ENCODE measurements around the gene LMLN. TPM values are rescaled to one million over a fixed set of nuclear protein-coding genes. Genes with fewer than 3 reads are reported as not detected.
A peak's percentile ranks its signal among the peaks of the same experiment; 100 is the strongest.

Gene LMLN
- total and polyA plus RNA-seq, 12 donors, result 2.0 to 15.2 (median 10.6) TPM

GRCh38 chr3:197942956-197943556 lies 17.0 kb upstream of the LMLN start:
- Histone ChIP-seq H3K27ac (no peak overlapping the region), H3K4me3 (no peak overlapping the region), H3K4me1 (no peaks in the 10 kb centered on the region), H3K9me3 (no peaks in the 10 kb centered on the region), H3K27me3 (no peaks in the 10 kb centered on the region), H3K36me3 (peaks cover 0 to 14% (median 0%) of the 10 kb centered on the region in 9 donors)
- WGBS, 2 donors, result 42 to 50% methylated on average over 2 of the region's 2 CpGs
- TF ChIP-seq, protein P1, sequence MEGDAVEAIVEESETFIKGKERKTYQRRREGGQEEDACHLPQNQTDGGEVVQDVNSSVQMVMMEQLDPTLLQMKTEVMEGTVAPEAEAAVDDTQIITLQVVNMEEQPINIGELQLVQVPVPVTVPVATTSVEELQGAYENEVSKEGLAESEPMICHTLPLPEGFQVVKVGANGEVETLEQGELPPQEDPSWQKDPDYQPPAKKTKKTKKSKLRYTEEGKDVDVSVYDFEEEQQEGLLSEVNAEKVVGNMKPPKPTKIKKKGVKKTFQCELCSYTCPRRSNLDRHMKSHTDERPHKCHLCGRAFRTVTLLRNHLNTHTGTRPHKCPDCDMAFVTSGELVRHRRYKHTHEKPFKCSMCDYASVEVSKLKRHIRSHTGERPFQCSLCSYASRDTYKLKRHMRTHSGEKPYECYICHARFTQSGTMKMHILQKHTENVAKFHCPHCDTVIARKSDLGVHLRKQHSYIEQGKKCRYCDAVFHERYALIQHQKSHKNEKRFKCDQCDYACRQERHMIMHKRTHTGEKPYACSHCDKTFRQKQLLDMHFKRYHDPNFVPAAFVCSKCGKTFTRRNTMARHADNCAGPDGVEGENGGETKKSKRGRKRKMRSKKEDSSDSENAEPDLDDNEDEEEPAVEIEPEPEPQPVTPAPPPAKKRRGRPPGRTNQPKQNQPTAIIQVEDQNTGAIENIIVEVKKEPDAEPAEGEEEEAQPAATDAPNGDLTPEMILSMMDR (IDR thresholded peaks at IDR 0.05), result peak; percentile 31 to 82 (median 75)
- DNase-seq (no peak), ATAC-seq (peak in 2 of 8 donors; percentile 41)
- intact Hi-C loops (cut with DNase I), result loop anchor here in 7 of 10 donors (2.0 to 5.0 kb wide), 2 partner anchors 36 kb away; no protein-coding TSS in a partner anchor

DNA sequence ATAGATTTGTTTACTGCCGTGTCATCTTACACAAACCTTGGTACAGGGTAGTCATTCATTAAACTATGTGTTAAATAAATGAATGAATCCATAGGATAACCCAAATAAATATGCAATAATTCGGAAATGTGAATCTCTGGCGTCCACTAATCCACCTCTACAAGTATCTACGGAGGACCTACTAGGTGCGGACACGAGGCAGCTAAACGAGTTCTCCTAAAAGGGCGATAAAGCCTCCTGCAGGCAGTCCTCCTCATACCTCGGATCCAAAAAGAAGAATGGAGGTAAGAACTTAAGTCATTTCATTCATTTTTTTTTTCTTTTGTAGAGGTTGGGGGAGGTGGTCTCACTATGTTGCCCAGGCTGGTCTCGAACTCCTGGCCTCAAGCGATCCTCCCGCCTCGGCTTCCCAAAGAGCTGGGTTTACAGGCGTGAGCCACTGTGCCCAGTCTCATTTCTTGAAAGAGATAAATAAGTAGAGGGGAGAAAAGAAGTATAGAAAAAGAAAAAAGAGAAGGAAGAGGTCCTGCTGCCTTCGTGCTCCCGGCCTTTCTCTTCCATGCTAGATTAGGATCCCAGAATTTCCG lies 10.7 kb upstream of the LMLN start:
- peaks cover 12 to 43% (median 41%) of the 10 kb centered on the region in 9 donors for H3K4me1 ChIP-seq
- peaks cover 0 to 35% (median 21%) of the 10 kb centered on the region in 9 donors for H3K36me3 ChIP-seq
- H3K27me3 ChIP-seq, result no peaks in the 10 kb centered on the region
- no peaks in the 10 kb centered on the region for H3K9me3 ChIP-seq
- 17 to 18% methylated on average over 17 of the region's 17 CpGs for WGBS, 2 donors
- DNase-seq (no peak), ATAC-seq (no peak)
- H3K4me3 ChIP-seq, result peak overlapping the region; percentile 45 to 84 (median 69)
- TF ChIP-seq, protein P1 (IDR thresholded peaks at IDR 0.05), result no peak
- H3K27ac ChIP-seq, result peak overlapping the region in 9 of 10 donors; percentile 76 to 94 (median 86)
- intact Hi-C loops (cut with DNase I), result loop anchor here in 1 of 10 donors (5.0 kb wide), 1 partner anchor 42 kb away; no protein-coding TSS in a partner anchor

DNA sequence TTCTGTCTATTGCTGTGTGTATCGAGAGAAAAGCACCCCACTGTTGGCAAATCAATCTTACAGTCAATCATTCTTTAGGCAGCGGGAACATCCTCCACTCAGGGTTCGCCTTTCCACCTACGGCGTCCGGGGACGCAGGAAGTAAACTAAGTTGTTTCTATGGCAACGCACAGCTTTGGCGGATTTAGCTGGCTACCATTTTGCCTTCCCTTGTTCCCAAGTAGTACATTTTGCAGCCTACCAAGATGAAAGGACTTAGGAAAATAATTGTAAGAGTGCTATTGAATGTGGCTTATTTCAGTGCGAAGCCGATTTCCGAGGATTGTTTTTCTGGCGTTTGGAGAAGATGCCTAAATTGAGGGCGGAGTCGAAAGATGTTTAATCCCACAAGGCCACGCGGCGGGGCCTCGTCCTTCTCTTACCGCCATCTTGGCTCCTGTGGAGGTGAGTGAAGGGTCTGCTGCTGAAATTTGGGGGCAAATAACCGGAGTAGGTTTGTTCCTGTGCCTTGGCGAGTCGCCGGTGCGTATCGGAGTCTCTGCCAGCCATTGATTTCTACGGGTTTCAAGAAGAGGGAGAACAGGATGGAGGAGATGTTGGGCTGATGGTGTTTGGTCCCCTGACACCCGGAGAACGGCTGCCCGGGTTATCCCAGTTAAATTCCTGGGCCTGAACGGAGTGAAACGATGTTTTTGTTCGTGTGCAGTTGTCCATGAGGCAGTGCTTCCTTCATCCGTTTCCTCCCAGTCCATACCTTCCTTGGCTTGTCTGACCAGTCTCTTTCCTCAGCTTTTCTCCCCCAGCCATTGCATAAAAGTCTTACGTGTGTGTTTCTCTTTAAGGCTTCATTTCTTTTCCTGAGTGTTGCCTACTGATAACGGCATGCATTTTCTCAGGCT lies 10.0 kb upstream of the LMLN start, which contains the start of gene RPL35A:
Gene RPL35A, plus strand, starts transcription at position 413 of the 899 bp plus-strand sequence. CDS start 778 bp downstream, outside the sequence.
- DNase-seq (peak; percentile 82 to 90), ATAC-seq (peak; percentile 84 to 95 (median 92))
- Histone ChIP-seq H3K9me3 (no peaks in the 10 kb centered on the region), H3K27ac (peak within 1 kb of the TSS; percentile 76 to 94 (median 86)), H3K36me3 (peaks cover 0 to 42% (median 28%) of the 10 kb centered on the region in 9 donors), H3K4me3 (peak within 1 kb of the TSS; percentile 45 to 84 (median 69)), H3K4me1 (peaks cover 12 to 51% (median 45%) of the 10 kb centered on the region in 9 donors), H3K27me3 (no peaks in the 10 kb centered on the region)
- intact Hi-C loops (cut with DNase I), result loop anchor here in 1 of 10 donors (5.0 kb wide), 1 partner anchor 43 kb away; no protein-coding TSS in a partner anchor
- TF ChIP-seq, protein P1 (IDR thresholded peaks at IDR 0.05), result no peak
- WGBS, 2 donors, result 0% methylated on average over 36 of the region's 36 CpGs

DNA sequence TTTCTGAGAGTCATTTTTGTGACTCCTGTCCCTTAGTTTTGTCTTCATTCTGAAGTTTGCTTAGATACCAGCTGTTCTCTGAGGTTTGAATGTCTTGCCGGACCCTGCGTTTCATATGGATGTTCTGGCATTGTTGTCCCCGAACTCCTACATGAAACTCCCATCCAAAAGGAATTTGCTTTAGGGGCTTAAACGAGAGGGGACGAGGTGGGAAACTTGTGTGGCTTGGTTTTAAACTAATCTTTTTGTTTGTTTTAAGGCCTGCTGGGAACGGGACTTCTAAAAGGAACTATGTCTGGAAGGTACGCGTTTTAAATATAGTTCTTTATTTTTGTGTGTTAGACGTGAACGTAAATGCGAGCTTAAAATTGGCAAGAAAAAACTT lies 9.3 kb upstream of the LMLN start:
- 1 to 2% methylated on average over 11 of the region's 11 CpGs for WGBS, 2 donors
- no peak for ATAC-seq
- TF ChIP-seq, protein P1 (IDR thresholded peaks at IDR 0.05), result no peak
- peak overlapping the region; percentile 76 to 94 (median 86) for H3K27ac ChIP-seq
- peaks cover 0 to 49% (median 32%) of the 10 kb centered on the region in 9 donors for H3K36me3 ChIP-seq
- H3K4me3 ChIP-seq, result peak overlapping the region; percentile 45 to 84 (median 69)
- no peaks in the 10 kb centered on the region for H3K9me3 ChIP-seq
- no peaks in the 10 kb centered on the region for H3K27me3 ChIP-seq
- no peak for DNase-seq
- intact Hi-C loops (cut with DNase I), result loop anchor here in 1 of 10 donors (1.0 kb wide), 1 partner anchor 10 kb away; the partner anchor contains the start of gene LMLN
- peaks cover 12 to 51% (median 47%) of the 10 kb centered on the region in 9 donors for H3K4me1 ChIP-seq
